ENCODE measurements around the gene HIF3A.
"Not testable (repeated sequence)": the region's sequence is repeated elsewhere in the genome, so short reads cannot be mapped to it uniquely, and the experiment has no call there.

The HIF3A gene

GRCh38 chr19:46357846-46358583 lies 61.2 kb downstream of the HIF3A start:
- DNase-seq (ENCODE audit: low read depth), result no peak

- no peak for DNase-seq (ENCODE audit: low read depth)
These were observed 65.1 kb downstream of the HIF3A start for GRCh38 chr19:46361915-46362314.

- no peak for DNase-seq (ENCODE audit: low read depth)
These were observed 67.5 kb downstream of the HIF3A start for GRCh38 chr19:46364359-46364758.

GRCh38 chr19:46365561-46365960 lies 68.7 kb downstream of the HIF3A start:
- no peak for DNase-seq (ENCODE audit: low read depth)

- no peak for DNase-seq (ENCODE audit: low read depth)
These were observed 69.9 kb downstream of the HIF3A start for GRCh38 chr19:46366620-46367292.

GRCh38 chr19:46367426-46367825 lies 70.6 kb downstream of the HIF3A start:
- DNase-seq (ENCODE audit: low read depth), result no peak

GRCh38 chr19:46368116-46368515 lies 71.3 kb downstream of the HIF3A start:
- no peak for DNase-seq (ENCODE audit: low read depth)

GRCh38 chr19:46369817-46370216 lies 73.0 kb downstream of the HIF3A start:
- DNase-seq (ENCODE audit: low read depth), result no peak

- DNase-seq (ENCODE audit: low read depth), result no peak
These were observed 74.6 kb downstream of the HIF3A start for GRCh38 chr19:46371371-46371901.

- DNase-seq (ENCODE audit: low read depth), result no peak
These were observed 76.2 kb downstream of the HIF3A start for GRCh38 chr19:46372901-46373490.

GRCh38 chr19:46373491-46374359 lies 76.9 kb downstream of the HIF3A start:
- DNase-seq (ENCODE audit: low read depth), result no peak

GRCh38 chr19:46374536-46375475 lies 78.0 kb downstream of the HIF3A start:
- DNase-seq (ENCODE audit: low read depth), result no peak

GRCh38 chr19:46375476-46376067 lies 78.7 kb downstream of the HIF3A start:
- not testable (repeated sequence) for DNase-seq (ENCODE audit: low read depth)

- no peak for DNase-seq (ENCODE audit: low read depth)
These were observed 79.7 kb downstream of the HIF3A start for GRCh38 chr19:46376241-46377153.

- DNase-seq (ENCODE audit: low read depth), result no peak
These were observed 81.4 kb downstream of the HIF3A start for GRCh38 chr19:46378268-46378667.

GRCh38 chr19:46380690-46381089 lies 83.8 kb downstream of the HIF3A start:
- no peak for DNase-seq (ENCODE audit: low read depth)

- no peak for DNase-seq (ENCODE audit: low read depth)
These were observed 84.5 kb downstream of the HIF3A start for GRCh38 chr19:46381346-46381745.

GRCh38 chr19:46381756-46382345 lies 85.0 kb downstream of the HIF3A start:
- no peak for DNase-seq (ENCODE audit: low read depth)

Data from non-pigmented ciliary epithelial cell (primary cell).